ENCODE results near the gene TRABD.
A peak's percentile ranks its signal among the peaks of the same experiment; 100 is the strongest.

Gene TRABD

DNA sequence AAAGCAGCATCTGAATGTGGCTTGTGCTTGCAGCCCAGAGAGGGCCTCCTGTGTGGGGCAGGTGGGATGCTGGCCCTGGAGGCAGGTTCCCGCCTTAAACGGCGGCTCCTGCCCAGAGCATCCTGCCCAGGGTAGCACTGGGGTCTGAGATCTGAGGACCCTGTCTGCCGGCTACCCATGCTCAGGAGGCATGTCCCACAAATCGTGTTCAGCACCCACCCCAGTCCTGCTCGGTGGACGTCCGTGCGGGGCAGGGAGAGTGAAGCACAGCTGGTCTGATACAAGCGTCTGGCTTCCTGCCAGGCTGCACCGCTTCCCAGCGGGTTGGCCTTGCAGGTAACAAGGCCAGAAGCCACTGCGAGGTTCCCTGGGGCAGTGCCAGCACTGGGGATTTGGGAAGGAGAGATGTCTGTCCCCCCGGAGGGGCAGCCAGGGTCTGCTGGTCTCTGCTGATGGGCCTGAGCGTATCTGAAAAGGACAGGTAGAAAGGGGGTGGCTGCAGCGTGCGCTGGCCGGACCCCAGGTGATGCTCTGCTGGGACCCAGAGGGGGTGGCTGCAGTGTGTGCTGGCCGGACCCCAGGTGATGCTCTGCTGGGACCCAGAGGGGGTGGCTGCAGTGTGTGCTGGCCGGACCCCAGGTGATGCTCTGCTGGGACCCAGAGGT lies 3.6 kb downstream of the TRABD start:
- no peak for DNase-seq (ENCODE audit: low read depth)

GRCh38 chr22:50189849-50190181 lies 4.1 kb downstream of the TRABD start:
- DNase-seq (ENCODE audit: low read depth), result no peak

GRCh38 chr22:50190182-50190940 lies 4.6 kb downstream of the TRABD start:
- DNase-seq (ENCODE audit: low read depth), result peak; percentile 55

DNA sequence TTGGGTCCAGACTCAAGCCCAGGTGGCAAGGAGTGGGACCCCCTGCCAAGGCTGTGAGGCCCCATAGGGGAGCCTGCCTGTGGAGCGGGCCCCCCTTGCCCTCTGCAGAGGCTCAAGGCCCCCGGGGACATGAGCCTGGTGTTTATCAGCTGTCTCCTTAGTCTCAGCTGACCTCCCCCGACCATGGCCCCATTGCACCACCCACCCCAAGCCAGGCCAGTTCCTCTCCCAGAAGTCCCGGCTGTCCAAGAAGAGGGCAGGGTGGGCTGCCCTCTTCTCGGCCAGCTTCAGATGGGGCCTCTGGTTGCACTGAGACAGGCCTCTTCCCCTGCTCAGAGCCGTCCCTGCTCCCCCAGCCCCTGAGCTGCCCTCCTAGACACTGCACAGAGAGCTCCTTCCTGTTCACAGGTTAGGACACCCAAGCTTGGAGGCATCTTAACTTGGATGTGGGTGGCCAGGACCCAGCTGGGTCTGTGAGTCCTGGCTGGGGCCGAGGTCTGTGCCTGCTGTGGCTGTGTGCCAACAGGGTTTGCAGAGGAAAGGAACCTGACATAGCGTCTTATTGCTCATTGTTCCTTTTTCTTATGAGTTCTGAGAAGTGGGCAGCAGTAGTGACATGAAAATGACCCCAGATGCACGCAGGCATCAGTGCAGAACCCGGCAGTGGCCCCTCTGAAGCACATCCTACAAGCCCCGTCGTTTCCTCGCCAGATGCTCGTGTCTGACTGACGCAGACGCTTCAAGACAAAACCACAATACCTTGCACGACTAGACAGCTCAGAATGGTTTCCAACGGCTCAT lies 5.4 kb downstream of the TRABD start:
- peak; percentile 43 for DNase-seq (ENCODE audit: low read depth)

- DNase-seq (ENCODE audit: low read depth), result no peak
Observed at GRCh38 chr22:50192436-50193204, 6.9 kb downstream of the TRABD start.

DNA sequence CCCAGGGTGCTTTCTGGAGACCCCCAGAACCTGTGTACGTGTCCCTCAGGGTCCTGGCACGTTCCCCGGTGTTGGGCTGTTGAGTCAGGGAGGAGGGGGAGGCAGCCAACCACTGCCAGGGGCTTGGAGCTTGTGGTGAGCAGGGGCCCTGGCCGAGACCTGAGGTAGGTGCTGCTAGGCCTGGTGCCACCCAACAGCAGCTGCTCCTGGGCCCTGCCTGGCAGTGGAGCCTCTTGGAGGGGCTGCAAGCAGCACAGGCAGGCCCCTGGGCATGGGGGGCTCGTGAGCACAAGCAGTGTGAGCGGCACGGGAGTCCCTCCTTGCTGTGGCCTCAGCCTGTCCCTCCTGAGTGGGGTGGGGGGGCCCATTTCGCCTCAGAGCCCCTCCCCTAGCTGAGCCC lies 7.9 kb downstream of the TRABD start:
- DNase-seq (ENCODE audit: low read depth), result no peak

GRCh38 chr22:50194037-50194805 lies 8.5 kb downstream of the TRABD start:
- no peak for DNase-seq (ENCODE audit: low read depth)

DNA sequence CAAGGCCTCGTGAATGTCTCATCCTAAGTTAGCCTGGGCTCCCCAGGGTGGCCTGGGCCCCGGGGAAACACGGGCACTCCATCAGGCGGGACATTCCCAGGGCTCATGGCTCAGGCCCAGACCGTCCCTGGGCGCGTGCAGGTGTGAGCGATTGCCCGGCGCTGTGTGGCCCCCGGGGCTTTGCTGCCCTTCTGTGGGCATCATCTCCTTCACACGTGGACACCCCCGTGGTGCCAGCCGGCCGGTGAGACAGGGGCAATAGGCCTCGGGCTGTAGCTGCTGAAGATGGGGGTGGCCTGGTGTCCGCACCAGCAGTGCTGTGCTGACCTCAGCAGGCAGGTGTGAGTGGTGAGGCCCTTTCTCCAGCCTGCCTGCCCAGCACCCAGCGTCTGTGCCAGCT lies 10.5 kb downstream of the TRABD start:
- no peak for DNase-seq (ENCODE audit: low read depth)

DNA sequence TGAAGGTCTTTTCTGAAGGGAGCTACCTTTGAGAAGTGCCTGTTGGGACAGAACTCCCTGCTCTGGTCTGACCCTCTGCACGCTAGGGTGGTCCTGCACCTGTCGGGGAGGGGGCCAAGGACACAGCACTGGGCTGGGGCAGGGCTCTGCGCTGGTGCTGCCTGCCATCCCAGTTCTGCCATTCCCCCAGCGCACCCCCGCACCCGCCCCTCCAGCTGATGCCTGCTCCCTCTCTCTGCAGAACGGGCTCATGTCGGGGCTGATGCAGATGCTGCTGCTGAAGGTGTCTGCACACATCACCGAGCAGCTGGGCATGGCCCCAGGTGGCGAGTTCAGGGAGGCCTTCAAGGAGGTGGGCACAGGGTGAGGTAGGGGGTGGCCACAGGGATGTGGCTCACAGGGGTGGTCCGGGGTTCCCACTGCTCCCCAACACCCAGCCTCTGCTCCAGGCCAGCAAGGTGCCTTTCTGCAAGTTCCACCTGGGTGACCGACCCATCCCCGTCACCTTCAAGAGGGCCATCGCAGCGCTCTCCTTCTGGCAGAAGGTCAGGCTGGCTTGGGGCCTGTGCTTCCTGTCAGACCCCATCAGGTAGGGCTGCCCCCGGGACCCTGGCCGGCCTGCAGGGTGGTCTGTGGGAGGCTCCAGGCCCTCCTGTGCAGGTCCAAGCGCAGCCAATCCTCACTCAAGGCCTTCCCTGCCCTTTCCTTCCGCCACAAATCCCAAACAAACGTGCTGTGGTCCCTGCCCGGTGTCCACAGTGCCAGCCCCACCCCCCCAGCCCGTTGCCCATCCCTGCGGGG lies 11.5 kb downstream of the TRABD start:
- no peak for DNase-seq (ENCODE audit: low read depth)

- no peak for DNase-seq (ENCODE audit: low read depth)
Observed at GRCh38 chr22:50197856-50198623, 12.3 kb downstream of the TRABD start.

DNA sequence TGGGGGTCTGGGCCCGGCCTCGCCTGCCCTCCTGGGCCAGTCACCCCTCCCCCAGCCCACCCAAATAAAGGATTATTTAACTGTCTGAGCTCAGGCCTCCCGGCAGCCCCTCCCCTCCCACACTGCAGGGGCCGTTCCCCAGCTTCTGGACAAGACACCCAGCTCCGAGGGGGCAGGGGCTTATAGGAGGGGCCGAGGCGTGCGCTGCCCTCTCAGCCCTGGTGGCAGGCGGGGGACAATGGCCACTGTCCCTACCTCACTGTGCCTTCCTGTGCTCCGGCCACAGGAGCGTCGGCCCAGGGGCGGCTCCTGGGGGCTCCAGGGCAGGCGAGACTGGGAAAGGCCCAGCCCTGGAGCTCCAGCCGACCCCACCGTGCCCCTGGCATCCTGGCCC lies 12.9 kb downstream of the TRABD start:
- DNase-seq (ENCODE audit: low read depth), result no peak

DNA sequence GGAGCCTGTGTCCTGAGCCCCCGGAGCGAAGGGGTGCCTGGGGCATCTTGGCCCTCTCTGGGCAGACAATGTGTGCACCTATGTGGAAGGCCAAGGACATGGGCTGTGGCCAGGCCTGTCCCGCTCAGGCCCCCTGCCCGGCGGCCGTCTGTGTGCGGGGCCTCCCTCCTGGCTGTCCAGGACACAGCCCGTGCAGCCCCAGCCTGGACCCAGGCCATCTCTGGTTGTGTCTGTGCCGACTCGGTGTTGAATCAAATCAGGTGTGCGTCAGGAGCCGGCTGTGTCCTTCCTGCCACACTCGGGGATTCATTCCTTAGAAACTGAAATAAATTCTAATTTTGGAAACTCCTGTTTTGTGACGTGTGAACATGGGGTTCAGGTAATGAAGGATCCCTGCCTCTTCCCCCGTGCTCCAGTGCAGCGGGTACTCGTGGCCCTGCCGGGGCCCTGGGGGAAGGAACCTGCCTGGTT lies 13.6 kb downstream of the TRABD start:
- DNase-seq (ENCODE audit: low read depth), result no peak

DNA sequence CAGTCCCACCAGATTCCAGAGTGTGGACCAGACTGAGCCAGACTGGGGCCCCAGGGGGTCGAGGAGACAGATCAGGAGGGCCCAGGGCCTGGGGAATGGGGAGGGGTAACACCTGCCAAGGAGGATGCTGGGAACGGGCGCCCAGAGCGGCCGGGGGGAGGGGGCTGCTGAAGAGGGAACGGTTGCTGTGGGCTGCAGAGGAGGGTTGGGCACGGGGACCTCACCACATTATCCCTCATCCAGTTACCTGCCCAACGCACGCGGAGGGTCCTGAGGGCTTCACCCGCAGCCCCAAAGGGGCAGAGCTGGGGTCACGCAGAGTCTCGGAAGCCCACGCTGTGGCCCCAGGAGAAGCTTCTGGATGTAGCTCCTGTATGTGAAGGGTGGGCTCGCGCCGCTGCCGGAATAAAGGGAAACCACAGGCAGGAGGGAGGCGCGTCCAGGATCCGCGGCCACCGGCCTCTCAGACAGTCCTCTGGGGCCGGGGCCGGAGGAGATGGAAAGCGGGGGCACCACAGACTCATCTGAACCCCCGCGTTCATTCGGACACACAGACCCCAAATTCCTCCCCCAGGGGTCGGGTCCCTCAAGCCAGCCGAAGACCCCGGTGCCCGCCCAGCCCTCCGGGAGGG lies 14.2 kb downstream of the TRABD start:
- DNase-seq (ENCODE audit: low read depth), result no peak

DNA sequence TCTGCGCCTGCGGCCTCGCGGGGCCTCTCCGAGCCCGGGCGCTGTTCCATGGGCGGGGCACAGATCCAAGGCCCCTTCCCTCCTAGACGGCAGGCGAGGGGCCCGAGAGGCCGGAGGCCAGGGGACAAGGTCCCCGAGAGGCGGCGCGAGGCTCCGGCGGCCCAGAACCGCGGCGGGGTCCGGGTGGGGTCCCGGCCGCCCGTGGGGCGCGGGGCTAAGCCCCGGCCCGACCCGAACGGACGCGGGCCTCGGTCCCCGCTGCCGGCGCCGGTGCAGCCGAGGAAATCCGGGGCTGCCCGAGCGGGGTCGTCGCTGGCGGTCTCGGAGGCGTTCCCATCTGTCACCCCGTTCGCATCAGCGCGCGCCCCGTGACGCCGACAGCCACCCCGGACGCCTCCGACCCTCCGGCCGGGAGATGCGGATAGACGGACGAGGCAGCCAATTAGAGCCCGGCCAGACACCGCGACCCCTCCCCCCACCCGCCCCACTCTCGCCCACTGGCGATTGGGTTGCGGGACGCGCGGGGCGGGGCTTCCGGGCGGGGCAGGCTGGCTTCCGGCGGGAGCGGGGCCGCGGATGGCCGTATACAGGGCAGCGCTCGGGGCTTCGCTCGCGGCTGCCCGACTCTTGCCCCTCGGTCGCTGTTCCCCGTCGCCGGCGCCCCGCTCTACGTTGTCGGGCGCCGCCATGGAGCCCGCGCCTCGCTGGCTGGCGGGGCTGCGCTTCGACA lies 14.9 kb downstream of the TRABD start, which contains the start of gene SELENOO:
SELENOO (plus strand) TSS at position 551 of the 730 bp plus-strand sequence; CDS start at position 577, 26 bp downstream.
- DNase-seq (ENCODE audit: low read depth), result peak; percentile 73

DNA sequence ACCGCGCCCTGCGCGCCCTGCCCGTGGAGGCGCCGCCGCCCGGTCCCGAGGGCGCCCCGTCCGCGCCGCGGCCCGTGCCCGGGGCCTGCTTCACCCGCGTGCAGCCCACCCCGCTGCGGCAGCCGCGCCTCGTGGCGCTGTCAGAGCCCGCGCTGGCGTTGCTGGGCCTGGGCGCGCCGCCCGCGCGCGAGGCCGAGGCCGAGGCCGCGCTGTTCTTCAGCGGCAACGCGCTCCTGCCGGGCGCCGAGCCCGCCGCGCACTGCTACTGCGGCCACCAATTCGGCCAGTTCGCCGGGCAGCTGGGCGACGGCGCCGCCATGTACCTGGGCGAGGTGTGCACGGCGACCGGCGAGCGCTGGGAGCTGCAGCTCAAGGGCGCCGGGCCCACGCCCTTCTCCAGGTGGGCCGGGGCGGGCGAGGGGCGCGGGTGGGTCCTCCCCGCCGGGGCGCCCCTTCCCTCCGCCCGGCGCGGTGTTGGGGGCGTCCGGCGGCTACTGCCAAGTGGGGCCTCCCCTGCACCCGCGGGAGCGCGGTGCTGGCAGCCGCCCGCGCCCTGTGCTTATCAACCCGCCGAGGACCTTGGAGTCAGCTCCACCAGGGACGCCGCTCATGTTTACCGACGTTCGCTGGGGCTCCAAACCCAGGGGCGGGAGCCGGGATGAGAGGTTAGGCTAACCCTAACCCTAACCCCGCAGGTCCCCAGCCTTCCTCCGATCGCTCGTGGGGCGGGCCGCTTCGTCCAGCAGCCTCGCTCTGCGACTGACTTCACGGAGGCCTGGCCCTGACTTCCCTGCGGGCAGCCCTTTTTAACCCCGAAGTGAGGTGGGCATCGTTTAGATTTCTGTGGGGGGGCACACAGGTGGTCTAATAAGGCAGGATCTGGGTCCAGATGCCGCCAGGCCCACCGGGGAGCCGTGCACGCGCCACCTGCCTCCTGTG lies 15.7 kb downstream of the TRABD start:
- DNase-seq (ENCODE audit: low read depth), result no peak

DNA sequence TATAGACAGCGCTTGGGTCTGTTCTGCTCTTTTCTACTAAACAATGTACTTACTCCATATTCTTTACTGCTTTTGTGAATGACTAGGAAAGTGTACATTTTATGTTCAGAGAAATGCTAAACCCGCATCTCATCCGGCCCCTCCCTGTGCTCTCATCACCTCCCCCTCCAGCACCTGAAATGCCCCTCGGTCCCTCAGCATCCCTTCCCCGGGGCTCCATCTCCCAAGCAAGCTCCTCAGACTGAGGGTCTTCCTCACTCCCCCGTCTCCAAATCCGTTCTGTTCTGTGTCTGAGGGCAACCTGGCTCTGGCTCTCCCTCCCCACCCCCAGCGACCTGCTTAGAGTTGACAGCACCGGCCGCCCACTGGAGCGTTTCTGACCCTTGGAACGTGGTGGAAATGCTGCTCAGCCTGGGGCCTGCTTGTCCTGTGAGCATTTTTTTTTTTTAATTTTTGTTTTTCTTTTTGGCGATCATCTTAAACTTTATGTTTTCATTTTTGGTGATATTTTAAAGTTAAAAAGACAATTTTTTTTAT lies 16.5 kb downstream of the TRABD start:
- no peak for DNase-seq (ENCODE audit: low read depth)

- DNase-seq (ENCODE audit: low read depth), result no peak
Observed at GRCh38 chr22:50203288-50203687, 17.6 kb downstream of the TRABD start.
